Stimulated activated CD8-positive, alpha-beta memory T cell treated with anti-CD3 and anti-CD28 coated beads, Interleukin-4, amount 100 ng/mL, for 24 hours (primary cell): ENCODE data around the gene CXCL1.

Source experiments
- DNase-seq: peaks from one replicate; pipeline ENCODE4 v3.0.0-alpha.2; 2020; ENCODE audit warnings: low read depth

CXCL1 gene

GRCh38 chr4:73918058-73918457 lies 48.9 kb downstream of the CXCL1 start:
- DNase-seq, result no peak

- no peak for DNase-seq
Observed at GRCh38 chr4:73919691-73920090, 50.5 kb downstream of the CXCL1 start.
